GM12878 (cell line): ENCODE measurements around the gene DCAF4. TPM values are rescaled to one million over a fixed set of nuclear protein-coding genes. Genes with fewer than 3 reads are reported as not detected.

Source experiments
- CBFB ChIP-seq: IDR thresholded peaks from 2 replicates; pipeline ENCODE4 v1.6.1; 2016; ENCODE audit warnings: antibody characterized with exemption, low read depth
- EP300 ChIP-seq, 2 experiments: fragments of 150-350 bp in 1 of 2; IDR thresholded peaks; 2 replicates each; pipeline ENCODE4 v1.6.1; 2011 to 2012; ENCODE audit warnings: low read depth in 2 of 2, low read length in 2 of 2, borderline replicate concordance in 1 of 2, improper control_type of control experiment in 1 of 2, inconsistent platforms in 1 of 2; ENCODE audit not compliant: control insufficient read depth in 1 of 2
- IKZF2 ChIP-seq, 2 experiments: fragments of 450-650 bp; IDR thresholded peaks; 2 replicates each; pipeline ENCODE4 v1.6.1; 2017; ENCODE audit warnings: mild to moderate bottlenecking in 2 of 2, moderate library complexity in 2 of 2
- polyA plus RNA-seq, 11 experiments: library from polyadenylated mRNA; depleted of rRNA in 4 of 11; unstranded in 6 of 11; stranded (reverse) in 5 of 11; fragments of >200 nt; fragmentation: Nextera tagmentation in 4 of 11; fragmentation: Illumina TruSeq in 1 of 11; extraction: Ambion mirVana in 4 of 11; extraction: Trizol in 1 of 11; gene quantifications; 1 replicate in 1 of 11; 2 replicates in 10 of 11; pipeline versions ENCODE4 v1.2.1 to v1.2.3, GENCODE V29; 2011 to 2016; ENCODE audit warnings: inconsistent platforms in 2 of 11, missing spikeins in 2 of 11, low read depth in 1 of 11
- total RNA-seq, 4 experiments: library from RNA; depleted of rRNA in 3 of 4; stranded (reverse); fragments of >200 nt in 3 of 4; fragmentation: Illumina TruSeq in 1 of 4; extraction: Trizol in 1 of 4; gene quantifications; 2 replicates each; pipeline versions ENCODE4 v1.2.1 to v1.2.3, GENCODE V29; 2013 to 2021

Gene DCAF4
- total and polyA plus RNA-seq, 10 of the 15 experiments (the other 5 are each of a cell fraction or from before 2014, with no cell fraction given), result 2.6 to 51.1 (median 21.0) TPM

- TF ChIP-seq EP300 (IDR thresholded peaks at IDR 0.05; ENCODE audit: borderline replicate concordance in 1 of 2, control insufficient read depth in 1 of 2, low read depth in 2 of 2, low read length in 2 of 2) (no peak), IKZF2 (IDR thresholded peaks at IDR 0.05) (no peak), CBFB (no peak)
These were observed 82.2 kb downstream of the DCAF4 start (continued) for GRCh38 chr14:73008501-73008900.

Other genes starting within 250 kb of the DCAF4 start
- 1.9 and 3.6 TPM in 2 replicates for gene DPF3, start 32.4 kb upstream of the DCAF4 start, total RNA-seq (2014; rRNA removed)
- gene DPF3, start 32.4 kb upstream of the DCAF4 start, total RNA-seq (2014; rRNA removed; fragmentation: Illumina TruSeq; extraction: Trizol), result 1.5 and 2.5 TPM in 2 replicates
- gene DPF3, start 32.4 kb upstream of the DCAF4 start, total RNA-seq (2021), result 2.7 and 3.2 TPM in 2 replicates
- gene DPF3, start 32.4 kb upstream of the DCAF4 start, polyA plus RNA-seq (2011; rRNA removed), result 7.3 and 8.0 TPM in 2 replicates
- 2.5 and 3.3 TPM in 2 replicates for gene DPF3, start 32.4 kb upstream of the DCAF4 start, polyA plus RNA-seq (2014; fragmentation: Illumina TruSeq; extraction: Trizol)
- gene DPF3, start 32.4 kb upstream of the DCAF4 start, polyA plus RNA-seq (2014; fragmentation: Nextera tagmentation; extraction: Ambion mirVana), result under 1 TPM; 0.69 to 0.87 TPM
- 3.2 and 3.8 TPM in 2 replicates for gene DPF3, start 32.4 kb upstream of the DCAF4 start, polyA plus RNA-seq (2014; rRNA removed)
- 1 to 10 TPM; 1.7 to 1.8 TPM for gene DPF3, start 32.4 kb upstream of the DCAF4 start, polyA plus RNA-seq (2016; fragmentation: Nextera tagmentation; extraction: Ambion mirVana)
- gene ZFYVE1, start 100.6 kb downstream of the DCAF4 start, total RNA-seq (2014; rRNA removed), result 5.5 TPM in 2 replicates
- 5.2 and 6.6 TPM in 2 replicates for gene ZFYVE1, start 100.6 kb downstream of the DCAF4 start, total RNA-seq (2014; rRNA removed; fragmentation: Illumina TruSeq; extraction: Trizol)
- 9.6 and 10.9 TPM in 2 replicates for gene ZFYVE1, start 100.6 kb downstream of the DCAF4 start, total RNA-seq (2021)
- gene ZFYVE1, start 100.6 kb downstream of the DCAF4 start, polyA plus RNA-seq (2011; rRNA removed), result 8.0 and 13.3 TPM in 2 replicates
- gene ZFYVE1, start 100.6 kb downstream of the DCAF4 start, polyA plus RNA-seq (2014; fragmentation: Illumina TruSeq; extraction: Trizol), result 6.0 and 6.2 TPM in 2 replicates
- 1 to 10 TPM; 1.2 to 1.4 TPM for gene ZFYVE1, start 100.6 kb downstream of the DCAF4 start, polyA plus RNA-seq (2014; fragmentation: Nextera tagmentation; extraction: Ambion mirVana)
- gene ZFYVE1, start 100.6 kb downstream of the DCAF4 start, polyA plus RNA-seq (2014; rRNA removed), result 5.6 and 7.3 TPM in 2 replicates
- 1 to 10 TPM; 7.6 to 8.9 TPM for gene ZFYVE1, start 100.6 kb downstream of the DCAF4 start, polyA plus RNA-seq (2016; fragmentation: Nextera tagmentation; extraction: Ambion mirVana)
- gene RBM25, start 132.1 kb downstream of the DCAF4 start, total RNA-seq (2014; rRNA removed), result 43.4 and 46.0 TPM in 2 replicates
- gene RBM25, start 132.1 kb downstream of the DCAF4 start, total RNA-seq (2014; rRNA removed; fragmentation: Illumina TruSeq; extraction: Trizol), result 70.2 and 74.2 TPM in 2 replicates
- gene RBM25, start 132.1 kb downstream of the DCAF4 start, total RNA-seq (2021), result 78.3 and 84.6 TPM in 2 replicates
- gene RBM25, start 132.1 kb downstream of the DCAF4 start, polyA plus RNA-seq (2011; rRNA removed), result 77.9 and 126 TPM in 2 replicates
- gene RBM25, start 132.1 kb downstream of the DCAF4 start, polyA plus RNA-seq (2014; fragmentation: Illumina TruSeq; extraction: Trizol), result 125 and 156 TPM in 2 replicates
- gene RBM25, start 132.1 kb downstream of the DCAF4 start, polyA plus RNA-seq (2014; fragmentation: Nextera tagmentation; extraction: Ambion mirVana), result 10 to 100 TPM; 64.9 to 71.2 TPM
- 56.6 and 61.5 TPM in 2 replicates for gene RBM25, start 132.1 kb downstream of the DCAF4 start, polyA plus RNA-seq (2014; rRNA removed)
- 10 to 100 TPM; 74.0 to 77.4 TPM for gene RBM25, start 132.1 kb downstream of the DCAF4 start, polyA plus RNA-seq (2016; fragmentation: Nextera tagmentation; extraction: Ambion mirVana)
- gene PSEN1, start 210.0 kb downstream of the DCAF4 start, total RNA-seq (2014; rRNA removed), result 21.5 and 27.2 TPM in 2 replicates
- 21.9 and 22.0 TPM in 2 replicates for gene PSEN1, start 210.0 kb downstream of the DCAF4 start, total RNA-seq (2014; rRNA removed; fragmentation: Illumina TruSeq; extraction: Trizol)
- 27.5 and 28.3 TPM in 2 replicates for gene PSEN1, start 210.0 kb downstream of the DCAF4 start, total RNA-seq (2021)
- gene PSEN1, start 210.0 kb downstream of the DCAF4 start, polyA plus RNA-seq (2011; rRNA removed), result 17.9 and 19.2 TPM in 2 replicates
- gene PSEN1, start 210.0 kb downstream of the DCAF4 start, polyA plus RNA-seq (2014; fragmentation: Illumina TruSeq; extraction: Trizol), result 32.3 and 37.3 TPM in 2 replicates
- gene PSEN1, start 210.0 kb downstream of the DCAF4 start, polyA plus RNA-seq (2014; fragmentation: Nextera tagmentation; extraction: Ambion mirVana), result 10 to 100 TPM in 1 of 2 experiments, 1 to 10 TPM in 1; 8.9 to 10.1 TPM
- gene PSEN1, start 210.0 kb downstream of the DCAF4 start, polyA plus RNA-seq (2014; rRNA removed), result 15.4 and 17.5 TPM in 2 replicates
- gene PSEN1, start 210.0 kb downstream of the DCAF4 start, polyA plus RNA-seq (2016; fragmentation: Nextera tagmentation; extraction: Ambion mirVana), result 10 to 100 TPM; 28.7 to 31.5 TPM